Stomach (tissue), 4 donors: ENCODE data around the gene SMIM44.

Experiments
- EP300 ChIP-seq: sonication (generic); formaldehyde crosslinking; IDR thresholded peaks from one replicate; pipeline ENCODE4 v1.6.1; 2017; ENCODE audit warnings: antibody characterized with exemption
- POLR2AphosphoS5 ChIP-seq, 3 donors: sonication (generic); formaldehyde crosslinking; IDR thresholded peaks; one replicate each; pipeline ENCODE4 v1.6.1; 2016; ENCODE audit warnings: antibody characterized with exemption in 3 of 3

DNA sequence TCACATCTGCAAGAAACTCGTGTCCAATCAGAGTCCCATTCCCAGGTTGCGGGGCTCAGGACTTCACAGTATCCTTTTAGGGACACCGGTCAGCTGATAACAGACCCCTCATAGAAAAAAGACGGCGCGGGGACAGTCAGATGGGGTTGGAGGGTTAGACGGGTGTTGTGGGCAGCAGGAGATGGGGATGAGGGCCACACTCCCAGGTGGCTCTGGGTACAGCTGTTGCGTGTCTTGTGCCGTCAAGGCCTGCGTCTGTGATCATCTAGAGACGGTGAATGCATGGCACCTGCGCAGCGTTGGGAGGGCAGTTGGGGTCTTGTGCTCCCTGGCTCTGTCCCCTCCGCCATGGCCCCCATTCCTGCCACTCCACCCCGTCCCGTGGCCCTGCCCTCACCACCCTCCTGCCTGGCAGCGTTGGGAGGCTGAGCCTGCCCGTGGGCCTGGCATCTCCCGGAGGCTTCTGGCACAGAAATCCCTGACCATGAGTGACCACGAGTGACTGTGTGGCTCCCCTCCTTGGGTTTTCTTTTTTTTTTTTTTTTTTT, 41.7 kb upstream of the SMIM44 start:
- TF ChIP-seq EP300, result no peak
- TF ChIP-seq POLR2AphosphoS5 (IDR thresholded peaks at IDR 0.05), result no peak
